ENCODE measurements around the gene TBL1Y.
"Not testable (repeated sequence)": the region's sequence is repeated elsewhere in the genome, so short reads cannot be mapped to it uniquely, and the experiment has no call there.

Gene TBL1Y

GRCh38 chrY:7080548-7080947 lies 170.1 kb downstream of the TBL1Y start:
- not testable (repeated sequence) for DNase-seq (ENCODE audit: low read depth in 3 of 3)

GRCh38 chrY:7085606-7086005 lies 175.1 kb downstream of the TBL1Y start:
- peak in 2 of 3 donors; percentile 50 to 52 for DNase-seq (ENCODE audit: low read depth in 3 of 3)

GRCh38 chrY:7092836-7093235 lies 182.3 kb downstream of the TBL1Y start:
- DNase-seq (ENCODE audit: low read depth in 3 of 3) = no peak

GRCh38 chrY:7094365-7094764 lies 183.9 kb downstream of the TBL1Y start:
- DNase-seq (ENCODE audit: low read depth in 3 of 3) = no peak

- no peak for DNase-seq (ENCODE audit: low read depth in 3 of 3)
Observed at GRCh38 chrY:7097021-7097420, 186.5 kb downstream of the TBL1Y start.

GRCh38 chrY:7099742-7100141 lies 189.2 kb downstream of the TBL1Y start:
- no peak for DNase-seq (ENCODE audit: low read depth in 3 of 3)

- DNase-seq (ENCODE audit: low read depth in 3 of 3) = no peak
Observed at GRCh38 chrY:7102680-7103079, 192.2 kb downstream of the TBL1Y start.

GRCh38 chrY:7107179-7107578 lies 196.7 kb downstream of the TBL1Y start:
- no peak for DNase-seq (ENCODE audit: low read depth in 3 of 3)

GRCh38 chrY:7110086-7110485 lies 199.6 kb downstream of the TBL1Y start:
- DNase-seq (ENCODE audit: low read depth in 3 of 3) = no peak

- DNase-seq (ENCODE audit: low read depth in 3 of 3) = no peak
Observed at GRCh38 chrY:7115871-7116270, 205.4 kb downstream of the TBL1Y start.

- no peak for DNase-seq (ENCODE audit: low read depth in 3 of 3)
Observed at GRCh38 chrY:7122202-7122601, 211.7 kb downstream of the TBL1Y start.

- DNase-seq (ENCODE audit: low read depth in 3 of 3) = no peak
Observed at GRCh38 chrY:7125136-7126056, 214.9 kb downstream of the TBL1Y start.

- no peak for DNase-seq (ENCODE audit: low read depth in 3 of 3)
Observed at GRCh38 chrY:7128211-7128610, 217.7 kb downstream of the TBL1Y start.
